HL-60/S4 treated with retinoic acid at 250 ng/mL for 4 days and 3 days (cell line): ENCODE results near the gene RAB33B.
"Not testable (repeated sequence)": the region's sequence is repeated elsewhere in the genome, so short reads cannot be mapped to it uniquely, and the experiment has no call there.

Source experiments
- in situ Hi-C: fragments of 300-500 bp; cut with MboI; formaldehyde crosslinking; loops from 2 replicates; pipeline ENCODE4 v1.7.0; 2022; ENCODE audit warnings: low sequenced_read_pairs

Gene RAB33B

GRCh38 chr4:139461022-139461628, 7.2 kb downstream of the RAB33B start:
- in situ Hi-C loops, result no loop called here

GRCh38 chr4:139464512-139464911, 10.6 kb downstream of the RAB33B start:
- in situ Hi-C loops, result not testable (repeated sequence)

GRCh38 chr4:139465922-139466321, 12.0 kb downstream of the RAB33B start:
- in situ Hi-C loops, result no loop called here

GRCh38 chr4:139468756-139469155, 14.8 kb downstream of the RAB33B start:
- in situ Hi-C loops, result not testable (repeated sequence)

GRCh38 chr4:139469216-139469615, 15.3 kb downstream of the RAB33B start:
- in situ Hi-C loops, result no loop called here

- in situ Hi-C loops, result no loop called here
These were observed 15.9 kb downstream of the RAB33B start for GRCh38 chr4:139469869-139470268.

GRCh38 chr4:139470295-139470694, 16.4 kb downstream of the RAB33B start:
- in situ Hi-C loops, result no loop called here

- in situ Hi-C loops, result no loop called here
These were observed 17.2 kb downstream of the RAB33B start for GRCh38 chr4:139470997-139471665.

- in situ Hi-C loops, result no loop called here
These were observed 18.9 kb downstream of the RAB33B start for GRCh38 chr4:139472852-139473251.

GRCh38 chr4:139476363-139476762, 22.4 kb downstream of the RAB33B start:
- in situ Hi-C loops, result no loop called here

GRCh38 chr4:139481465-139481864, 27.5 kb downstream of the RAB33B start:
- in situ Hi-C loops, result no loop called here

GRCh38 chr4:139483000-139483399, 29.1 kb downstream of the RAB33B start:
- in situ Hi-C loops, result no loop called here

GRCh38 chr4:139484783-139485311, 30.9 kb downstream of the RAB33B start:
- in situ Hi-C loops, result no loop called here

- in situ Hi-C loops, result no loop called here
These were observed 34.5 kb downstream of the RAB33B start for GRCh38 chr4:139488442-139488841.

GRCh38 chr4:139489638-139490037, 35.7 kb downstream of the RAB33B start:
- in situ Hi-C loops, result no loop called here

- in situ Hi-C loops, result no loop called here
These were observed 38.5 kb downstream of the RAB33B start for GRCh38 chr4:139492429-139492828.

GRCh38 chr4:139493176-139493575, 39.3 kb downstream of the RAB33B start:
- in situ Hi-C loops, result no loop called here

GRCh38 chr4:139499186-139499585, 45.3 kb downstream of the RAB33B start:
- in situ Hi-C loops, result no loop called here

GRCh38 chr4:139501117-139501516, 47.2 kb downstream of the RAB33B start:
- in situ Hi-C loops, result no loop called here

GRCh38 chr4:139501527-139501926, 47.6 kb downstream of the RAB33B start:
- in situ Hi-C loops, result no loop called here

- in situ Hi-C loops, result no loop called here
These were observed 48.3 kb downstream of the RAB33B start for GRCh38 chr4:139501927-139502899.
